NOMO-1 (cell line): ENCODE measurements around the gene ATP5F1D.

Source experiments
- DNase-seq, 2 experiments: peaks; one replicate each; lab custom pipeline; 2025; ENCODE audit not compliant: unreplicated experiment in 2 of 2; lab: John Stamatoyannopoulos, UW

Gene ATP5F1D

GRCh38 chr19:1268226-1269064 is 26.9 kb downstream of the ATP5F1D start:
- DNase-seq = no peak

- peak; percentile 95 to 97 for DNase-seq
Measured at GRCh38 chr19:1269065-1269477, 27.5 kb downstream of the ATP5F1D start, which contains the start of gene CIRBP. Gene CIRBP, plus strand, starts transcription at chr19:1269332. Its CDS starts 1,602 bp downstream, at chr19:1270934.

DNA sequence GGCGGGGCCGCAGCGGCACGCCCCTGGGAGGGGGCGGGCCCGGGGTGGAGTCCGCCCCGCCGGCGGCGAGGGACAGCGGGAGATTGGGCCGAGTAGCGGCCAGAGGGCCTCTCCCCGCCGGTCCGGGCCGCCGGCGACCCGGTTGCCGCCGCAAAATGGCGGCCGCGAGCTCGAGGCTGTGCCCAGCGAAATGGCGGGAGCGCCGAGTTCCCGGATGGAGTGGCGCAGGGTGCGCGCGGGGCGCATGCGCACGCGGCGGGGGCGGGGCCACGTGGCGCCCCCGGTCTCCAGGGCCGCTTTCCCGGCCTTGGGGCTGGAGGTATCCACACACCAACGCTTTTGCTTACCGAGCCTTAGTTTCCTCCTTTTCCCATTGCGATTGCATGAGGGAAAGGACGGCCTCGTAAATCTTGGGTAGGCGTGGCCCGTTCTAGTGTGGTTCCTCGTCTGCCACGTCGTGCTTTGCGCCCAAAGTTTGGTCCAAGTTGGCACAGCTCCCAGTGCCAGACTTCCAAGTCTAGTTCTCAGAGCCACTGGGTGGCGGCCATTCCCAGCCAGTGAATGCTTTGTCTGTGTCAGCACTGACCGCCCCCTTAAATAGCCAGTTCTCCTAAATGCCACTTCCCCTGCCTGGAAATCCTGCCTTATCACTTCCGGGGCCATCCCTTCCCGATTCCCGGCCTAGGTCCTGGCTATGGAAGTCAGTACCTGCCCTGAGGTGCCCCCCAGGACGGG is 28.1 kb downstream of the ATP5F1D start:
- DNase-seq = peak; percentile 70 to 75

DNA sequence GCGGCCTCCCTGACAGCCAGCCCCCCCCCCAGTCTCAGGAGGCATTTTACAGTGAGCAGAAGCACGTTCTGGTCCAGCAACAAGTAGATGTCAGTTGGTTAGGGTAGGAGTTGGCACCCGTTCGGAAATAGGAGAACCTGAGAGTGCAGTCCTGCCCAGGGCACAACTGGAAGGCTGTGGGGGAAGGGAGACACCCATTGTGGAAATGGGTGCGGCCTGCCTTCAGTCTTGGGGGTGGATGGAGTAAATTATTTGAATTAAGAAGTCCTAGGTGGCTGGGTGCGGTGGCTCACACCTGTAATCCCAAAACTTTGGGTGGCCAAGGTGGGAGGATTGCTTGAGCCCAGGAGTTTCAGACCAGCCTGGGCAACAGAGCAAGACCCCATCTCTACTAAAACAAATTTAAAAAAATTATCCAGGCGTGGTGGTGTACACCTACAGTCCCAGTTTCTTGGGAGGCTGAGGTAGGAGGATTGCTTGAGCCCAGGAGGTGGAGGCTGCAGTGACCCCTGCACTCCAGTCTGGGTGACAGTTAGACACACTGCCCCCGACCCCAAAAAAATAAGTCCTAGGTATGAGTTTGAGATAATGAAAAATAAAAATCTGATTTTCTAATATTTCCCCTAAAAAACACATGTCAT is 28.8 kb downstream of the ATP5F1D start:
- no peak for DNase-seq

GRCh38 chr19:1270854-1271527 is 29.4 kb downstream of the ATP5F1D start:
- no peak for DNase-seq

DNA sequence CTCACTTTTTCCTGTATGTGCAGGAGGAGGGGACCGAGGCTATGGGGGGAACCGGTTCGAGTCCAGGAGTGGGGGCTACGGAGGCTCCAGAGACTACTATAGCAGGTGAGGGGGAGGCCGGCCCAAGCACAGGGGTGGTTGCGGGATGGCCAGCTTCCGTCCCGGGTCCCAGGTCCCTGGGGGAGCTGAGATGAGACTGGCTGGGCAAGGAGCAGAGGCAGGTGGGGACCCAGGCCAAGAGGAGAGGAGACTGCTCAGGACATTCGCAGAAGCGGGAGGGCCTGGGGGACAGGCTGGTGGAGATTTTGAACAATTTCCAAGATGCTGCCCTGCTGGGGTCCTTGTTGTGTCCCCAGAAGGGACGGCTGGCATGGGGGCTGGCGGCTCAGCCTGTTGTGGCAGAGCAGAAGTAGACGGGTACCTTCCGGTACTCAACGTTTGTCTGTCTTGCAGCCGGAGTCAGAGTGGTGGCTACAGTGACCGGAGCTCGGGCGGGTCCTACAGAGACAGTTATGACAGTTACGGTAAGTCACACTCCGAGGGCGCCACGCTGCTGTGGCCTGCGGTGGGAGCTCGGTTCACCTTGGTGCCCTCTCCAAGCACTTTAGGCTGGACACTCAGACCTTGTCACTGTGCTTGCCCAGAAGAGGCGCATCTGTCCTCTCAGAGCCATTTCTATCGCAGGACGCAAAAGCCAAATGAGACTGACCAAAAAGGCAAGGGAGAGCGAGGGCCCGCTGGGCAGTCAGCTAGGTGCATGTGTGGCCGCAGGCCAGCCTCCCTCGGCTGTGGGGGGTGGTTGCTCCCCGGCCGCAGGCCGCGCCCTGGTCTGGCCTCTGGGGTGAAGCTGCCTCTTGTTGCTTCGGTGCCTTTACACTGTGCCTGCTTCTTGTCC is 30.2 kb downstream of the ATP5F1D start:
- DNase-seq = no peak

DNA sequence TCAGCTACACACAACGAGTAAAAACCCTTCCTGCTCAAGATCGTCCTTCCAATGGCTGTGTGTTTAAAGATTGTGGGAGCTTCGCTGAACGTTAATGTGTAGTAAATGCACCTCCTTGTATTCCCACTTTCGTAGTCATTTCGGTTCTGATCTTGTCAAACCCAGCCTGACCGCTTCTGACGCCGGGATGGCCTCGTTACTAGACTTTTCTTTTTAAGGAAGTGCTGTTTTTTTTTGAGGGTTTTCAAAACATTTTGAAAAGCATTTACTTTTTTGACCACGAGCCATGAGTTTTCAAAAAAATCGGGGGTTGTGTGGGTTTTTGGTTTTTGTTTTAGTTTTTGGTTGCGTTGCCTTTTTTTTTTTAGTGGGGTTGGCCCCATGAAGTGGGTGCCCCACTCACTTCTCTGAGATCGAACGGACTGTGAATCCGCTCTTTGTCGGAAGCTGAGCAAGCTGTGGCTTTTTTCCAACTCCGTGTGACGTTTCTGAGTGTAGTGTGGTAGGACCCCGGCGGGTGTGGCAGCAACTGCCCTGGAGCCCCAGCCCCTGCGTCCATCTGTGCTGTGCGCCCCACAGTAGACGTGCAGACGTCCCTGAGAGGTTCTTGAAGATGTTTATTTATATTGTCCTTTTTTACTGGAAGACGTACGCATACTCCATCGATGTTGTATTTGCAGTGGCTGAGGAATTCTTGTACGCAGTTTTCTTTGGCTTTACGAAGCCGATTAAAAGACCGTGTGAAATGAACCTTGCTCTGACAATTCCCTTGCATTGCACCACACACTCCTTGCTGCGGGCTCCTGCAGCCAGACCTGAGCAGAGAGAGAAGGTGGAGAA is 31.1 kb downstream of the ATP5F1D start:
- DNase-seq = no peak

GRCh38 chr19:1273263-1274041 is 31.9 kb downstream of the ATP5F1D start:
- DNase-seq = no peak

DNA sequence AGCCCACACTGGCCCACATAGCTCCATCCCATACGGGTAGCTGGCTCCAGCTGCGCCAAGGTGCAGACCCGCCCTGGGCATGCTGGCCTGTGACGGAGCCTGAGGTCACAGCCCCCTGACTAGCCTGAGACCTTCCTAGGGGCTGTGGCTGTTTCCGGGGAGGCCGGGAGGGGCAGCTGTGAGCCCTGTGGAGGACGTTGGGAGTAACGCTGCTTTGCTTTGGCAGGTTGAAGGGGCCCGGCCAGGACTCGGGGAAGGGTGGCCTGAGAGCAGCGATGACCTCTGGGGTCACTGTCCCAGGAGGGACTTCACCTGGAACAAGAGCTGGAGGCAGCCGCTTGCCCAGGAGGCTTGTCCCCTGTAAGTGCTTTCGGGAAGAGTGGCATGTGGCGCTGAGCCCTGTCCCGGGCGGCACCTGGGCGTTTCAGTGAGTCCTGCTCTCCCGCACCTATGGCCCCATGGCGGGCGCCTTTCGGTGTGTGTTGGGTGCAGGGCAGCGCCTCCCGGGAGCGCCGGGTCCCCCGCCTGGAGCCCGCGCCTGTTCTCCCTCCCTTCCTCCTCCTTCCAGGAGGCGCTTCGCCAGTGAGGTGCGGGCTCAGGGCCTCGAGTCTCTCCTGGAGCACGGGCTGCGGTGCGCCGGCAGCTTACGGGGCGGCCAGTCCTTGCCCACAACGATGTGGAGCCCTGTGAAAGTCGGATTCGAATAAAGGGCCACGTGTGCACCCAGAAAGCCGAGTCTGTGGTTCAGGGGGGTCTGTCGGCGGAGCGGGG is 32.7 kb downstream of the ATP5F1D start:
- DNase-seq = no peak

DNA sequence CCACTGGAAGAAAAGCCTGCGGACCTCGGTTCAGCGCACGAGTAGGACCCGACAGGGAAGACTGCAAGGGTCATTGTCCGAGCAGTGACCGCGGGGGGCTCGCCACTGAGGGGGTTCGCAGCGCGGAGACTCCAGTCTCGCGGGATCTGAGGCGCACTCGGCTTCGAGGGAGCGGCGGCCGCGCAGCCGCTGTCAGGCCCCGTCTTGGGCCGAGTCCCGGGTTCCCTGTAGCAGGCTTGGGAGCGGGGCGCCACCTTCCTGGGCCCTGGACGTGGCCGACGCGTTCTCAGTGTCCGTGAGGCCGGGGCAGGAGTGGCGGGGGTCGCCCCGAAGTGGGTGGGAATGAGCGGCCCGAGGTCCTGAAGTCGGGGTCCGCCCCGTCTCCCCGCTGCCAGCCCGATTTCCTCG is 33.3 kb downstream of the ATP5F1D start:
- no peak for DNase-seq

DNA sequence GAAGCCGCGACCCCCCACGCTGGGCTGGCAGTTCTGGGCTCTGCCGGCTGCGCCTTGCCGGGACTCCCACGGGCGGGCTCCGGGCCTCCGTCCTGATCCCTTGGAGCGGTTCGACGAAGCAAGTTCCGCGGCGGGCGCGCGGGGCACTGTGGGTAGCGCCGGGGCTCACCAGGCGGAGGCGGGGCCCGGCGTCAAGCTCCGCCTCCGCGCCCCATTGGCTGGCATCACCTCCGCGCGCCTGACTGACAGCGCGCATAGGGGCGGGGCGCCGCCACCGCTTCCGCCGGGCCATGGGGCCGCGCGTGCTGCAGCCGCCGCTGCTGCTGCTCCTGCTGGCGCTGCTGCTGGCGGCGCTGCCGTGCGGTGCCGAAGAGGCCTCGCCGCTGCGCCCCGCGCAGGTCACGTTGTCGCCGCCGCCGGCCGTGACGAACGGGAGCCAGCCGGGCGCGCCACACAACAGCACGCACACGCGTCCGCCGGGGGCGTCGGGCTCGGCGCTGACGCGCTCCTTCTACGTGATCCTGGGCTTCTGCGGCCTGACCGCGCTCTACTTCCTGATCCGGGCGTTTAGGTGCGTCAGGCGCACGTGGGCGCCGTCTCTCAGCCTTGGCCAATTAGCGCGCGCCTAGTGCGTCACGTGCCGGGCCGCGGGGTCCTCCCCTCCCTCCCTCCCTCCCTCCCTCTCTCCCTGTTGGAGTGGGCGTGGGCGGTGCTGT is 33.9 kb downstream of the ATP5F1D start, which contains the start of gene FAM174C:
TSS of gene FAM174C (plus strand) at position 271 of the 716 bp plus-strand sequence. CDS start at position 291, 20 bp downstream.
- DNase-seq = peak; percentile 91 to 96

DNA sequence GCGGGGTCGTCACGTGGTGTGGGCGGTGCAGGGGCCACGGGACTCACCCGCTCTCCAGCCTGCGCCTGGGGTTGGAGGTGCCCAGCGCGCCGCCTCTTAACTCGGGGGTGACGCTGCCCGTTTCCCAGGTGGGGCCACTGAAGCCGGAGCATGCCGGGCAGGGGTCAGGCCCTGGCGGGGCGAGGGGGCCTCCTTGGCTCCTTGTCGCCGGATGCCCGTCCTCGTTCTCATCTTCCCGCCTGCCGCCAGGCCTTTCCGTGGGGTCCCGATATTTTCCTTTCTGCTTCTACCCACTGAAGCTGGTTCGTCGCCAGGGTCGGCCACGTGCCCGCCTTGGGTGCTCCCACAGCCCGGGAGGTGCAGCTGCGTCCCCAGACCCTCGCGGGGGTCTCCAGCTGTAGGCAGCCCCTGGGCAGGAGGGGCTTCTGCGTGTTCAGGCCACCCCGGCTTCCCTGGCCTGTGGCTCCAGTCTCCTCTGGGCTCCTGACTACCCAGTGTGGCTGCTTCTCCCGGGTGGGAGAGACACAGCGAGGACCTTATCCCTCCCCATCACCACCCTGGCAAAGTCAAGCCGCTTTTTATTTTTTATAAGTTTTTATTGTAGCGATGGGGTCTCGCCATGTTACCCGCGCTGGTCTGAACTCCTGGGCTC is 34.6 kb downstream of the ATP5F1D start:
- no peak for DNase-seq

DNA sequence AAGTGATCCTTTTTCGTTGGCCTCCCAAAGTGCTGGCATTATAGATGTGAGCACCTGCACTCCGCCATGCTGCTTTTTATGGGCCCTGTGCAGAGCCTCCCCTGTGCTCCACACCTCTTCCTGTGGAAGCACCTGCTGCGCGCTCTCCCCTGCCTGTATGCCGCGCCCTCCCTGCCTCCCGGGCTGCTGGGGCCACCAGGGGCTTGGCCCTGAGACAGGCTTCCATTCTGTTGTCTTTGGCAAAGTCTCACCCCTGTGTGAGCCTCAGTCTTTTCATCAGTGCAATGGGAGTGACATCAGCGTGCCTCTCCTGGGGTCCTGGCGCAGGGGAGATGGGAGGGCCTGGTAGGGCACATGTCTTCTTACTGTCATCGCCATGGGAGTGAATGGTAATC is 35.1 kb downstream of the ATP5F1D start:
- DNase-seq = no peak

GRCh38 chr19:1277061-1277460 is 35.5 kb downstream of the ATP5F1D start:
- no peak for DNase-seq

GRCh38 chr19:1278074-1278473 is 36.5 kb downstream of the ATP5F1D start:
- no peak for DNase-seq
